GM12878 (cell line): ENCODE data around the gene ELMOD3.

ENCODE experiments used
- EP300 ChIP-seq, 2 experiments: fragments of 150-350 bp in 1 of 2; IDR thresholded peaks; 2 replicates each; pipeline ENCODE4 v1.6.1; 2011 to 2012; ENCODE audit warnings: low read depth in 2 of 2, low read length in 2 of 2, borderline replicate concordance in 1 of 2, improper control_type of control experiment in 1 of 2, inconsistent platforms in 1 of 2; ENCODE audit not compliant: control insufficient read depth in 1 of 2
- HDGF ChIP-seq: fragments of 450-650 bp; IDR thresholded peaks from 2 replicates; pipeline ENCODE4 v1.6.1; 2016; ENCODE audit warnings: antibody characterized with exemption
- SPI1 ChIP-seq: IDR thresholded peaks from 2 replicates; pipeline ENCODE4 v1.6.1; 2011; ENCODE audit warnings: low read depth, mild to moderate bottlenecking, low read length, moderate library complexity, borderline replicate concordance; ENCODE audit not compliant: insufficient read depth
- TBL1XR1 ChIP-seq: IDR thresholded peaks from 2 replicates; pipeline ENCODE4 v1.6.1; 2012; ENCODE audit warnings: low read depth, low read length, improper control_type of control experiment
- ZNF217 ChIP-seq: fragments of 450-650 bp; IDR thresholded peaks from 2 replicates; pipeline ENCODE4 v1.6.1; 2017; ENCODE audit warnings: antibody characterized with exemption, mild to moderate bottlenecking
- TF ChIP-seq, protein P1 (sequence below): IDR thresholded peaks from 2 replicates; pipeline ENCODE4 v1.6.1; 2011; ENCODE audit warnings: low read depth, low read length, improper control_type of control experiment, borderline replicate concordance

DNA sequence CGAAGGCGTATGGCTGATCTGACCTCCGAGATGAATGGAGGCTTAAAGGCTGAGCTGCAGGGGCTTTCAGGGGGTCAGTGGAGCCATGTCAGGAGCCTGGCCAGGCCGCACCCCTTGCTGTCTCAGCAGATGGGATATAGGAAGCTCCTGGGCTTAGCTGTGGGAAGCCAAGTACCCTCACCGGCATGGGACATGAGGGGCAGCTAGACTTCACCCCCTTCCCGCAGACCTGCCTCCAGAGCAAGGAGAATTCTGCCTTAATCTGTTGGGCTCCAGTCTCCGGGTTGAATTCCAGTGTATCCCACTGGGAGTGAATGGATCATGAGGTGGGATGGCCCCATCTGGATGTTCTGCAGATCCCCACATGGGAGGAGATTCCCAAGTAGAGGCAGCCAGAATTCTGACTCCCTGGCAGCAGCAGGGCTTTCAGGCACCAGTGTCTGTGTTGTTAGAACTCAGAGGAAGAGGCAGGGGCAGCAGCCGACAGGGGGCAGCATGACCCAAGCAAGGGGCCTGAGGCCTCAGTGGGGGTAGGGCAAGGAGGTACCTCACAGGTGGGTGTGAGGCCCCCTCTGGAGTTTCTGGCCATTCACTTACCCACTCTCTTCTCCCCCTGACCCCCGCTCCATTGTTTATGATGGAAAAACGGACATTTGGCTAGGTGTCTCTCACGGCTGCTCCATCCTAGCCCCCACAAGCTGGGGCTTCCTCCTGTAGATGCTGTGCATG, 36.5 kb downstream of the ELMOD3 start:
- TF ChIP-seq, protein P1, sequence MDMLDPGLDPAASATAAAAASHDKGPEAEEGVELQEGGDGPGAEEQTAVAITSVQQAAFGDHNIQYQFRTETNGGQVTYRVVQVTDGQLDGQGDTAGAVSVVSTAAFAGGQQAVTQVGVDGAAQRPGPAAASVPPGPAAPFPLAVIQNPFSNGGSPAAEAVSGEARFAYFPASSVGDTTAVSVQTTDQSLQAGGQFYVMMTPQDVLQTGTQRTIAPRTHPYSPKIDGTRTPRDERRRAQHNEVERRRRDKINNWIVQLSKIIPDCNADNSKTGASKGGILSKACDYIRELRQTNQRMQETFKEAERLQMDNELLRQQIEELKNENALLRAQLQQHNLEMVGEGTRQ, result no peak
- TF ChIP-seq EP300 (IDR thresholded peaks at IDR 0.05; ENCODE audit: borderline replicate concordance in 1 of 2, control insufficient read depth in 1 of 2, low read depth in 2 of 2, low read length in 2 of 2) (no peak), HDGF (no peak), TBL1XR1 (no peak), ZNF217 (no peak), SPI1 (no peak)
